Muscle layer of duodenum (tissue), 2 donors: ENCODE results near the gene METTL17.
"Not testable (repeated sequence)": the region's sequence is repeated elsewhere in the genome, so short reads cannot be mapped to it uniquely, and the experiment has no call there.

Source experiments
- H3K27ac ChIP-seq: one replicate; pipeline ENCODE4 v1.7.0; 2013; ENCODE audit warnings: mild to moderate bottlenecking, low read length
- H3K27me3 ChIP-seq: one replicate; pipeline ENCODE4 v1.7.0; 2013; ENCODE audit warnings: low read depth, mild to moderate bottlenecking, control low read depth, low read length
- H3K36me3 ChIP-seq, 2 donors: one replicate each; pipeline ENCODE4 v1.7.0; 2013; ENCODE audit warnings: low read length in 2 of 2, control low read depth in 1 of 2, mild to moderate bottlenecking in 1 of 2; ENCODE audit not compliant: insufficient read depth in 2 of 2, control insufficient read depth in 1 of 2
- H3K4me1 ChIP-seq, 2 donors: one replicate each; pipeline ENCODE4 v1.7.0; 2013; ENCODE audit warnings: low read length in 2 of 2, mild to moderate bottlenecking in 2 of 2, control low read depth in 1 of 2, moderate library complexity in 1 of 2; ENCODE audit not compliant: insufficient read depth in 2 of 2, control insufficient read depth in 1 of 2
- H3K4me3 ChIP-seq, 2 donors: one replicate each; pipeline ENCODE4 v1.7.0; 2013; ENCODE audit warnings: low read length in 2 of 2, low read depth in 1 of 2, mild to moderate bottlenecking in 1 of 2
- H3K9me3 ChIP-seq, 2 donors: one replicate each; pipeline ENCODE4 v1.7.0; 2013; ENCODE audit warnings: low read length in 2 of 2, control low read depth in 1 of 2, mild to moderate bottlenecking in 1 of 2; ENCODE audit not compliant: control insufficient read depth in 1 of 2
- donor health status: healthy.

METTL17 gene

GRCh38 chr14:20989787-20990600 is at the start of gene METTL17:
METTL17 (plus strand) TSS chr14:20989980; CDS start chr14:20990003, 23 bp downstream.
- Histone ChIP-seq H3K27me3 (no peaks in the 10 kb centered on the region), H3K36me3 (peaks cover 27 to 34% of the 10 kb centered on the region in 2 donors), H3K9me3 (no peaks in the 10 kb centered on the region), H3K4me1 (peaks cover 12 to 21% of the 10 kb centered on the region in 2 donors), H3K27ac (peak within 1 kb of the TSS; percentile 89), H3K4me3 (peak within 1 kb of the TSS; percentile 97 to 99)

GRCh38 chr14:20945146-20945545 is 44.6 kb upstream of the METTL17 start:
- H3K4me1 ChIP-seq, H3K9me3 ChIP-seq, H3K36me3 ChIP-seq, H3K4me3 ChIP-seq, H3K27me3 ChIP-seq, H3K27ac ChIP-seq: not testable (repeated sequence)

- H3K4me1 ChIP-seq, H3K27ac ChIP-seq, H3K9me3 ChIP-seq, H3K4me3 ChIP-seq, H3K36me3 ChIP-seq, H3K27me3 ChIP-seq: not testable (repeated sequence)
These were observed 43.1 kb upstream of the METTL17 start for GRCh38 chr14:20946707-20947106.

GRCh38 chr14:20954736-20955537 is 34.8 kb upstream of the METTL17 start, which contains the start of gene RNASE2:
RNASE2 (plus strand) TSS chr14:20955487; CDS start chr14:20955772, 285 bp downstream.
- not testable (repeated sequence) for H3K27ac ChIP-seq, H3K4me1 ChIP-seq, H3K27me3 ChIP-seq, H3K4me3 ChIP-seq, H3K36me3 ChIP-seq, H3K9me3 ChIP-seq

- H3K9me3 ChIP-seq, H3K36me3 ChIP-seq, H3K4me1 ChIP-seq, H3K27me3 ChIP-seq, H3K4me3 ChIP-seq, H3K27ac ChIP-seq: not testable (repeated sequence)
These were observed 34.3 kb upstream of the METTL17 start for GRCh38 chr14:20955538-20955873.

GRCh38 chr14:20956376-20956976 is 33.3 kb upstream of the METTL17 start:
- no peaks in the 10 kb centered on the region for H3K4me1 ChIP-seq
- no peak overlapping the region for H3K4me3 ChIP-seq
- H3K9me3 ChIP-seq = no peaks in the 10 kb centered on the region
- H3K27ac ChIP-seq = no peak overlapping the region
- no peaks in the 10 kb centered on the region for H3K27me3 ChIP-seq
- H3K36me3 ChIP-seq = no peaks in the 10 kb centered on the region

- H3K36me3 ChIP-seq, H3K4me3 ChIP-seq, H3K9me3 ChIP-seq, H3K4me1 ChIP-seq, H3K27me3 ChIP-seq, H3K27ac ChIP-seq: not testable (repeated sequence)
These were observed 30.8 kb upstream of the METTL17 start for GRCh38 chr14:20958946-20959345.

- Histone ChIP-seq H3K36me3 (no peaks in the 10 kb centered on the region), H3K4me3 (no peak overlapping the region), H3K9me3 (no peaks in the 10 kb centered on the region), H3K27ac (no peak overlapping the region), H3K27me3 (no peaks in the 10 kb centered on the region), H3K4me1 (no peaks in the 10 kb centered on the region)
These were observed 20.4 kb upstream of the METTL17 start for GRCh38 chr14:20969336-20969735.

- peak overlapping the region; percentile 71 to 83 for H3K4me3 ChIP-seq
- no peaks in the 10 kb centered on the region for H3K27me3 ChIP-seq
- no peaks in the 10 kb centered on the region for H3K4me1 ChIP-seq
- no peaks in the 10 kb centered on the region for H3K9me3 ChIP-seq
- H3K27ac ChIP-seq = no peak overlapping the region
- no peaks in the 10 kb centered on the region for H3K36me3 ChIP-seq
These were observed 19.2 kb upstream of the METTL17 start for GRCh38 chr14:20970647-20970982.

- H3K9me3 ChIP-seq = no peaks in the 10 kb centered on the region
- no peaks in the 10 kb centered on the region for H3K27me3 ChIP-seq
- peak overlapping the region; percentile 23 for H3K27ac ChIP-seq
- H3K4me3 ChIP-seq = peak overlapping the region; percentile 71 to 83
- no peaks in the 10 kb centered on the region for H3K4me1 ChIP-seq
- H3K36me3 ChIP-seq = no peaks in the 10 kb centered on the region
These were observed 18.6 kb upstream of the METTL17 start for GRCh38 chr14:20970983-20971704.

- H3K36me3 ChIP-seq = no peaks in the 10 kb centered on the region
- no peaks in the 10 kb centered on the region for H3K27me3 ChIP-seq
- H3K4me3 ChIP-seq = peak overlapping the region; percentile 71 to 83
- H3K4me1 ChIP-seq = no peaks in the 10 kb centered on the region
- H3K27ac ChIP-seq = no peak overlapping the region
- no peaks in the 10 kb centered on the region for H3K9me3 ChIP-seq
These were observed 18.1 kb upstream of the METTL17 start for GRCh38 chr14:20971705-20972021.
